Subcutaneous adipose tissue (tissue), 4 donors: Measurements from ENCODE around the gene SRGAP3. TPM values are rescaled to one million over a fixed set of nuclear protein-coding genes. Genes with fewer than 3 reads are reported as not detected.

Experiments
- total RNA-seq, 4 donors: library from RNA; depleted of rRNA; stranded (reverse); fragments of >200 nt; gene quantifications; one replicate each; pipeline ENCODE4 v1.1.0, GENCODE V29; 2016
- TF ChIP-seq, protein P1 (sequence below): fragments of 450-650 bp; IDR thresholded peaks from one replicate; pipeline ENCODE4 v1.5.1; 2016; ENCODE audit warnings: low read depth, mild to moderate bottlenecking, control low read depth, antibody characterized with exemption, moderate library complexity

SRGAP3 gene
- total RNA-seq, 4 donors from 2014 or later: 1.6 to 14.1 (median 8.9) TPM

DNA sequence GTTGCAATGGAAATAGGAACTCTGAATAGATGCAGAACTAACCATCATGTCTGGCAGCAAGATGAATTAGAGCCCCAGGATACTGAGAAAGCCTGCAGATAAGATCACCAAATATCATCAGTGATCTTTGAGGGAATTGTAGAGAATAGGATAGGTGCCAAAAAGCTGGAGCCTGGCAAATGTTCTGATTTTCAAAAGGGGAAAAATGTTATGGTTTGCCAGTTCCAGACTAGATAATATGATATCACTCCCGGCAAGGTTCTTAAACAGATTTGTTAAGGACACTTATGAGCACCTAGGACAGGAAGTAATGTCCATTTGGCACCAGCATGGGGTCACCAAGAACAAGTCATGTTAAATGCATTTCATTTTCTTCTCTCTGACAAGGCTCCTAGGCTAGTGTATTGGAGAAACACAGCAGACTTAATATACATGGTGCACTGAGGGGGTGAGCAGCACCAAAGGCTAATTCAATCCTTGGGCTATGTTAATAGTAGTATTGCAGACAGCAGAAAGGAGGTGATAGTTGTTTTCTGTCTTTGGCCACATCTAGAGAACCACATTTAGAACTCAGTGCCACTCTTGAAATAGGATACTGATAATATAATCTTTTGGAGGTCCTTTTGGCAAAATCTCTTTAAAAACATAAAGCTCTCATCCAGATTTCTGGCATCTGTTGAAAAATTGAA is 4.8 kb downstream of the SRGAP3 start:
- TF ChIP-seq, protein P1, sequence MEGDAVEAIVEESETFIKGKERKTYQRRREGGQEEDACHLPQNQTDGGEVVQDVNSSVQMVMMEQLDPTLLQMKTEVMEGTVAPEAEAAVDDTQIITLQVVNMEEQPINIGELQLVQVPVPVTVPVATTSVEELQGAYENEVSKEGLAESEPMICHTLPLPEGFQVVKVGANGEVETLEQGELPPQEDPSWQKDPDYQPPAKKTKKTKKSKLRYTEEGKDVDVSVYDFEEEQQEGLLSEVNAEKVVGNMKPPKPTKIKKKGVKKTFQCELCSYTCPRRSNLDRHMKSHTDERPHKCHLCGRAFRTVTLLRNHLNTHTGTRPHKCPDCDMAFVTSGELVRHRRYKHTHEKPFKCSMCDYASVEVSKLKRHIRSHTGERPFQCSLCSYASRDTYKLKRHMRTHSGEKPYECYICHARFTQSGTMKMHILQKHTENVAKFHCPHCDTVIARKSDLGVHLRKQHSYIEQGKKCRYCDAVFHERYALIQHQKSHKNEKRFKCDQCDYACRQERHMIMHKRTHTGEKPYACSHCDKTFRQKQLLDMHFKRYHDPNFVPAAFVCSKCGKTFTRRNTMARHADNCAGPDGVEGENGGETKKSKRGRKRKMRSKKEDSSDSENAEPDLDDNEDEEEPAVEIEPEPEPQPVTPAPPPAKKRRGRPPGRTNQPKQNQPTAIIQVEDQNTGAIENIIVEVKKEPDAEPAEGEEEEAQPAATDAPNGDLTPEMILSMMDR: no peak

DNA sequence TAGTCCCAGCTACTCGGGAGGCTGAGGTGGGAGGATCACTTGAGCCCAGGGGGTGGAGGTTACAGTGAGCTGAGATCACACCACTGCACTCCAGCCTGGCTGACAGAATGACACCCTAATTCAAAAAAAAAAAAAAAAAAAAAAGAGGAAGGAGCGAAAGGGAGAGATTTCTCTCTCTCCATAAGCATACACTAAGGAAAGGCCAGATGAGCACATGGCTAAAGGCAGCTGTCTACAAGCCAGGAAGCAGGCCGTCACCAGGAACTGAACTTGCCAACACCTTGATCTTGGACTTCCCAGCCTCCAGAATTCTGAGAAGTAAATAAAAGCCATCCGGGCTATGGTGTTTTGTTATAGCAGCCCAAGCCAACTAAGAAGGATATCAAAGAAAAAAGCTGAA is 7.5 kb downstream of the SRGAP3 start:
- TF ChIP-seq, protein P1: no peak

DNA sequence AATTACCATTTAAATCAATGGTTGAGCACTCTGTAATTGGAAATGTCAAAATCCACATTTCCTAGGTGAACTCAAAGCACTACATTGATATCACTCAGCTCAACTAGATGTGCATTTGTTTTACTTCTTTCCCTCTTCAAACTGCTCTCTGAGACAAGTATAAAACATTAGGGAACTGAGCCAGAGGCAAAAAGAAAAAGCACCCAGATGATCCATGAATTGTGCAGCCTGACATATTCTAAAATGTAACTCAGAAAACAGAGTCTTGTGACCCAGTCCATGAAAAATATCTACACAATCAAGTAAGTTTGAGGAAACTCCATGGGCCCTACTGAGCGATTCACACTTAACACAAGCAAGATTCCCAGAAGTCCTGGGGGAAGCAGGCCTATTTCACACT is 9.8 kb downstream of the SRGAP3 start:
- TF ChIP-seq, protein P1: no peak

DNA sequence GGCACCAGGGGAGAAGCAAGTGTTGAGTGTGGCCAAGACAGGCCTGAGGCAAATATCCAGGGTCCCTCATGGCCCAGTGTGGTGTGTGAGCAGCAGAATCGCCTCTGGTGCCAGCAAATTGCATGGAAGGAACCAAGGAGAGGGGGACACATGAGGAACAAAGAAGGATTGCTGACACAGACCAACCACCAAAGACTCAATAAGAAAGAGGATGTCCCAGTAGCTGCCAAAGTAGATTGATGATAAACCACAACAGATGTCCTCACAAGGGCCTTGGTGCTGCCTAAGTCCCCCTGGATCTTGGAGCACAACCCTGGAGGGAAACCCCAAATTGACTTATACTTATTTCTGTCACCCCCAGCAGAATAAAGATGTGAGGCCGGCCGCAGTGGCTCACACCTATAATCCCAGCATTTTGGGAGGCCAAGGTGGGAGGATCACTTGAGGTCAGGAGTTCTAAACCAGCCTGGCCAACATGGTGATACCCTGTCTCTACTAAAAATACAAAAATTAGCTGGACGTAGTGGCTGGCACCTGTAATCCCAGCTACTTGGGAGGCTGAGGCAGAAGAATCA is 10.6 kb downstream of the SRGAP3 start:
- TF ChIP-seq, protein P1: no peak

DNA sequence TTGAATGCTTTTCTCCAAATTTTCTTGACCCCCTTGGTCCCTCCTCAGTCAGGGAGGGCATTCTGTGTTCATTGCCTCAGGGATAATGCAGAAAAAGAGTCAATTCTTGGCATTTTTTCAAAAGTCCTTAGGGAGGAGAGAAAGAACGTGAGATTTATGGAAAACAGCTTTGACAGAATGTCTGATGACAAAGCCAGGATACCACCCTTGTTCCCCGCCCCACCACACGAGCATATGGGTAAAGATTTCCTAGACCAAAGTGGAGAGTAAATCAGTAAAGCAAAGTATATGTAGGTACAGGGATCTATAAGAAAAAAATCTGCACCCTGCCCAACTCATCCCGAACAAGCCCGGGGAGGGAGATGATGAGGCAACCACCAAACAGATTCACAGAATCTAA is 11.2 kb downstream of the SRGAP3 start:
- TF ChIP-seq, protein P1: no peak

DNA sequence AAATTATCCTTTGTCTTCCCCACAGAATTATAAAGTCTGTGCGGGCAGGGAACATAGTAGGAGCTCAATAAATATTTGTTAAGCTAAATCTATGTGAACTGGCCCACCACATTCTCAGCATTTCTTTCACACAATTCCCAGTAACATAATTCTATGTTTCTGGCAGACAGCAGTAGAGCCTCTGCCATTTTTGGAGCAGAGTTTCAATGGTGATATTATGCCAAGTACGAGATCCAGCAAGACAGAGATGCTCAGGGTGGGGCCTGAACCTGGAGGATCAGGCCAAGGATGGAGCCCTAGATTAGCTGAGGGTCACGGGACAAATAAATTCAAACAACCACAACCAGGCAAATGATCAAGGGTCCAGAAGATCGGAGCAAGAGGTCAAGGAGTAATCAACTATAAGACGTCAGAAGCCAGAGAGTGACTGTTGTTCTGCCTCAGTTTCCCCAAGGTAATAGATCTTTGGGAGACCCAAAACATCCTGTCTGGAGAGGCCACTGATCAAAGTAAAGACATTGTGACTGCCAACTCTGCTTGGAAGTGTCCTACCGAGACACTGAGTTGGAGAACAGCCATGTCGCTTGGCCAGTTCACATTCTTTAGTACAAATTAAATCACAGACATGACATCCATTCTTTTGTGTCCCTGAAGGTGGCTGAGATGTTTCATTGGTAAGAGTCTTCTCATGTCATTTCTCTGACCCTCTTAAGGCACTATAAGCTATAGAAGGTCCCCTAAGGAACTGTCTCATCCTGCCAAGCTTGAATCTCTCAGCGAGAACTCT is 15.4 kb downstream of the SRGAP3 start:
- TF ChIP-seq, protein P1: no peak

DNA sequence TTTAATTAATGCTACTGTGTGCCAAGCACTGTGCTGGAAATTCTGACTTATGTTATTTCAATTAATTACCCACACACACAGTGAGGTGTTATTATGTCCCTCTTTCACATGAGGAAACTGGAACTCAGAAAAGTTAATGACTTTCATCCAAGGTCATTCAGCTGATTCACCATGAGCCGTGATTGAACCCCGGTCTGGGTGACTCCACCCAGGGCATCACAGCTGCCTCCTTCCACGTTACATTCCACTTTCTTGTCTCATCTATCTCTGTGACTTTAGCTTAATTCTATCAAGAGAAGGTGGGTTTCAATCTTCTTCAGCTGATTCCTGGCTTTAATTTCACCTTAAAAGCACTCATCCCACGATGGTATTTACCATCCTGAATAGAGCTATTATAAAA is 16.3 kb downstream of the SRGAP3 start:
- TF ChIP-seq, protein P1: no peak
